NOMO-1 (cell line): ENCODE data around the gene RIMS1.

ENCODE experiments used
- DNase-seq, 2 experiments: peaks; one replicate each; lab custom pipeline; 2025; ENCODE audit not compliant: unreplicated experiment in 2 of 2; lab: John Stamatoyannopoulos, UW

Gene RIMS1, protein sequence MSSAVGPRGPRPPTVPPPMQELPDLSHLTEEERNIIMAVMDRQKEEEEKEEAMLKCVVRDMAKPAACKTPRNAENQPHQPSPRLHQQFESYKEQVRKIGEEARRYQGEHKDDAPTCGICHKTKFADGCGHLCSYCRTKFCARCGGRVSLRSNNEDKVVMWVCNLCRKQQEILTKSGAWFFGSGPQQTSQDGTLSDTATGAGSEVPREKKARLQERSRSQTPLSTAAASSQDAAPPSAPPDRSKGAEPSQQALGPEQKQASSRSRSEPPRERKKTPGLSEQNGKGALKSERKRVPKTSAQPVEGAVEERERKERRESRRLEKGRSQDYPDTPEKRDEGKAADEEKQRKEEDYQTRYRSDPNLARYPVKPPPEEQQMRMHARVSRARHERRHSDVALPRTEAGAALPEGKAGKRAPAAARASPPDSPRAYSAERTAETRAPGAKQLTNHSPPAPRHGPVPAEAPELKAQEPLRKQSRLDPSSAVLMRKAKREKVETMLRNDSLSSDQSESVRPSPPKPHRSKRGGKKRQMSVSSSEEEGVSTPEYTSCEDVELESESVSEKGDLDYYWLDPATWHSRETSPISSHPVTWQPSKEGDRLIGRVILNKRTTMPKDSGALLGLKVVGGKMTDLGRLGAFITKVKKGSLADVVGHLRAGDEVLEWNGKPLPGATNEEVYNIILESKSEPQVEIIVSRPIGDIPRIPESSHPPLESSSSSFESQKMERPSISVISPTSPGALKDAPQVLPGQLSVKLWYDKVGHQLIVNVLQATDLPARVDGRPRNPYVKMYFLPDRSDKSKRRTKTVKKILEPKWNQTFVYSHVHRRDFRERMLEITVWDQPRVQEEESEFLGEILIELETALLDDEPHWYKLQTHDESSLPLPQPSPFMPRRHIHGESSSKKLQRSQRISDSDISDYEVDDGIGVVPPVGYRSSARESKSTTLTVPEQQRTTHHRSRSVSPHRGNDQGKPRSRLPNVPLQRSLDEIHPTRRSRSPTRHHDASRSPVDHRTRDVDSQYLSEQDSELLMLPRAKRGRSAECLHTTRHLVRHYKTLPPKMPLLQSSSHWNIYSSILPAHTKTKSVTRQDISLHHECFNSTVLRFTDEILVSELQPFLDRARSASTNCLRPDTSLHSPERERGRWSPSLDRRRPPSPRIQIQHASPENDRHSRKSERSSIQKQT (N-terminal part only)

DNA sequence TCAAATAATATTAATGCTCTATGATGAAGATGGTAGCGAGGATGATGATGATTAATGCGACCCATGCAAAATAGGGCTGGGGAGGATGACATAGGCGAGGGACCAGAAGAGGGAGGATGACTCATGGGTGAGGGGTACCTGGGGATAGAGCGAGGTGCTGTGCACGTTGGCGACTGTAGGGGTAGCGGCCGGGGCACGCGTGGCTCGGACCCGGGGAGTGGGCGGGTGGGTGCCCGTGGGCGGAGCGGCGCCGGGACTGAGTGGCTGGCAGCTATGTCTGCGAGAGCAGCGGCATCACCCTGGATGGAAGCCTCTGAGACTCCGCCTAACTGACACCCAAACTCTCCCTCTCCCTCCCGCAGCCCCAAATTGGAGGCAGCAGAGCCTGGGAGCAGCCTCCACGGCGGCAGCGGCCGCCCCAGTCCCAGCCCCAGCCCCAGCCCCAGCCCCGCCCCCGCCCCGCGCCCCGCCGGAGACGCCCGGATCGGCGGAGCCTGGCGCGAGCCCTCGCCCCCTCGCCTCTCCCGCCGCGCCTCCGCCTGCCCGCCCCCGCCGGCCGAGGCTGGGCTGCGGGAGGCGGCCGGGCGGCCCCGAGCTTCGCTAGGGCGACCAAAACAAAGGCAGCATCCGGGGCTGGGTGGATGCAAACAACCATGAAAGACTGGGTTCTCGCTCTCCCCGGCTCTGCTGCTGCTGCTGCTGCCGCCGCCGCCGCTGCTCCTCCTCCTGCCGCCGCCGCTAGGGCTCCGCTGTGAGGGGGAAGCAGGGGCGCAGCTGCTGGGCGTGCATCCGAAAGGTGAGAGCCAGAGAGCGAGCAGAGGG is at the start of gene RIMS1:
Gene RIMS1 (plus strand): TSS at position 367 of the 822 bp plus-strand sequence. CDS start 474 bp downstream, outside the sequence.
- DNase-seq = no peak

DNA sequence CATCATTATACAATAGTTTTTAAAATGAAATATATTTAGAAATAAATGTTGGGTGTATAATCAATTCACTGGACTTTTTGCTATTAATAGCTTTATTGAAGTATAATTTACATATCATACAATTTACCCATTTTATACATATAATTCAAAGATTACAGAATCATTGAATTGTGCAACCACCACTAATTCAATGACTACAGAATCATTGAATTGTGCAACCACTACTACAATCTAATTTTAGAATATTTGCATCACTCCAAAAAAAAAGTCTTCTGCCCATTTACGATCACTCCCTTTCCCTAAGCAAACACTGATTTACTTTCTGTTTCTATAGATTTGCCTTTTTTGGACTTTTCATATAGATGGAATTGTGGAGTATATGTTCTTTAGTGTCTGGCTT is 35.1 kb upstream of the RIMS1 start:
- DNase-seq = peak in 1 of 2 experiments; percentile 12

DNA sequence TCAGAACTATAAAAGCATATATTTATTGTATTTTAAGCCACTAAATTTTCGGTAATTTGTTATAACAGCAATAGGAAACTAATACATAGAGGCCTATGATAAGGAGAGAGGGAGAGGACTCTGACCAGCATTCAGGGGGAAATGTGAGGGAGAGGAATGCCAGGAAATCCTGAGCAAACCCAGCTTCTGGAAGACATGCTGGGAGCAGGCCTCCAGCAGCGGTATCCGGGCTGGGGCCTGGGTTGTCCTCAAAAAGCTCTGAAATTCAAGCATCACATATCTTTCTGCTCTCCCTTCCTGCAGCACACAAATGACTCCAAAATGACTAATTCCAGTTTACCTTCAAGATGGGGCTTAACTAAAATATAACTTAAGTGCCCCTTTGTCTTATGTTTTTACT is 33.4 kb upstream of the RIMS1 start:
- no peak for DNase-seq

DNA sequence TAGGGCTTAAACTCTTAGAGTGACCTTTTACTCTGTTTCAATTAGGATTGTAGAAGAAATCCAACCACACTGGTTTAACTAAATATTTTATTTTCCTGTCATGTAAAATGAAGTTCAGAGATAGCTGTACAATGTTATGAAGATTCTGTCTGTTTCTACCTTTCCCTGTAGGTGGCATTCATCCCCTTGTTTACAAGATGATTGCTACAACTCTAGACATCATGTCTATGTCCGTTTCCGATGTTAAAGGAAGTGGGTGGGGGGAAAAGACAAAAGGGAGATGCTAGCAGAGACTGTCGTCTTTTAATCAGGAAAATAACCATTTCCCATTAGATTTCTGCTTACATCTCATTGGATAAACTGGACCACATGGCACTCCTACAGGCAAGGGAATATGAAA is 30.9 kb upstream of the RIMS1 start:
- peak in 1 of 2 experiments; percentile 10 for DNase-seq

DNA sequence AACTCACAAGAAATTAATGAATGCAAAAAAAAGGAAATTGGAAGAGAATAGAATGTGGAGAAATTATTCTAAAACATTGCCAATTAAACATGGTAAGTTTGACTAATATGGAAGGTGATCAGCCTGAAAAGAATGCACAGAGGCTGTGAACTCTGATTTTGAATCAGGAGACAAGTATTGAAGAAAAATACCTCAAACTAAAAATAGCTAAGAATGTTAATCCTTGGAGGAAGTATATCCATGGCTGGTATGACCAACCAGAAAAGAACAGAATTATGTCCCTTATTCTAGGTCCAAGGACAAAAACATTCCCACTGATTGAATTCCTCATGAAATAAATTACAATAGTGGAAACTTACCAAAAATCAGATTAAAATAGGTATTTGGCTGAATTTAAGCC is 7.3 kb upstream of the RIMS1 start:
- no peak for DNase-seq

DNA sequence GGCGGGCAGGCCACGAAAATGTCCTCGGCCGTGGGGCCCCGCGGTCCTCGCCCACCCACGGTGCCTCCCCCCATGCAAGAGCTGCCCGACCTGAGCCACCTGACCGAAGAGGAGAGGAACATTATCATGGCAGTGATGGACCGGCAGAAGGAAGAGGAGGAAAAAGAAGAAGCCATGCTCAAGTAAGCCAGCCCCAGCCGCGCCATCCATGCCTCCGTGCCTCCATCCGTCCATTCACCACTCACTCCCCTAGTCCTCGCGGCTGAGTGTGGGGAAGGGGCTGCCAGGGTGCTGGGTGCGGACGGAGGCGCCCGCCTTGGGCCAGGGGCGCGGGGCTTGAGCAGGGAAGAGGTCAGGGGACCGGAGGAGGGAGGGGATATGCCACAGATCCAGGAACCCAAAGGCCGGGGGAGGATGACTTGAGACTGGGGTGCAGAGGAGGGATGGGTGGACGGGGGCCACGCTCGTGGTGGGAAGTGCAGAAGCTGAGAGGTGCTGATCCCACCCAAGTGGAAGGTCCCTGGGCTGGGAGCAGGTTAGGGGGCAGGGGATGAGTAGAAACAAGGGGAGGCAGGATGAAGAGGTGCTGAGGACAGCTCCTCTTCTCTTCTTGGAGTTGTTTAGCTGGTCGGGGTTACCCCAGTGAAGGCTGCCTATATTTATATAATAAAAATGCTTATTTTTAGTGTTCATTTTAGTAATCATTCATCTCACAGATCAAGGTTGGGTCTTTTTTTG is 825 bp downstream of the RIMS1 start:
- no peak for DNase-seq

DNA sequence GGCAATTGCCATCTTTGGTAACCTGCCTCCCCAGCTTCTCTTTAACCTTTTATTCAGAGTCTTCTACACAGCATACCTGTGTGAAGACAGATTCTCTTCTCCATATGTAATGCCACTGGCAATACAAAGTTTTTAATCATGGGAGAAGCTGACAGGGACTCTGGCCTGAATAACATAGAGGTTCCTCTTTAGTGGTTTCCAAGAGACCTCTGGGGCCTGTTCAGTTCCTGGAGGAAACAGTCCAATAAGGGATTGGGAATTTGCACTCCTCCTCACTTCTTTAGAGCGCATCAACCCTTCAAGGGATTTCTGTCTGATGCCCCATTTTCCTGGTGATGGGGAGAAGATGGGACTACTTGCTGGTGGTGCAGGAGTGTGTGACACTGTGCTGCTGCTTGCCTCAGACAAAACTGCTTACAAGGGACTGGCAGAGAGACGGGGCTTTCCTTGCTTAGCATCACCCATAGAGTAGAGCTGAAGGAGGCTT is 1.4 kb downstream of the RIMS1 start:
- no peak for DNase-seq

DNA sequence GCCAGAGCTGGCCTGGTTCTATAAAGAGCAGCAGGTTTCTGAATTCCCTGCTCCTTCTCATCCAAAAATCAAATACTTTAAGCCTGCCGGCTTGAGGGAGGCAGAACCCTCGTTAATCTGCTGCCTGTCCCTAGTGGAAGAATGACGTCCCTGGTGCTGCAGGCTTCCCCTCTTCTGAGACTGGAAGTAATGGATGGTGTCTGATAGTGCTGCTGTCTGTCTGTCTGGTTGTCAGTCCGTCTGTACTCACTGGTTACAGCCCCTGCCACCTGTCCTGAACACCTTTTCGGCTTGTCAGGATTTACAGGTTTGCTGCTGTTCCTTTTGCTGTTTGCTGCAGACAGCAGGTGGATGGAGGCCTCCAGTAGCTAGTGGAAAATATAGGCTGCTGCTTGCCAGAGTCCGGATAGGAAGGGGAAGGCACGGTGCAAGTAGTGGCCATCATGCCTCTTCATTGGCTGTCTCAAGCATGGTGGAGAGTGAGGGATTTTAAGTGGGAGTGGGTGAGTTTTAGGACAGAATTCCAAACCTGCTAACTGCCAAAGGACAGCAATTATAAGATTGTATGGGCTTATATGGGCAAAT is 2.5 kb downstream of the RIMS1 start:
- DNase-seq = no peak

DNA sequence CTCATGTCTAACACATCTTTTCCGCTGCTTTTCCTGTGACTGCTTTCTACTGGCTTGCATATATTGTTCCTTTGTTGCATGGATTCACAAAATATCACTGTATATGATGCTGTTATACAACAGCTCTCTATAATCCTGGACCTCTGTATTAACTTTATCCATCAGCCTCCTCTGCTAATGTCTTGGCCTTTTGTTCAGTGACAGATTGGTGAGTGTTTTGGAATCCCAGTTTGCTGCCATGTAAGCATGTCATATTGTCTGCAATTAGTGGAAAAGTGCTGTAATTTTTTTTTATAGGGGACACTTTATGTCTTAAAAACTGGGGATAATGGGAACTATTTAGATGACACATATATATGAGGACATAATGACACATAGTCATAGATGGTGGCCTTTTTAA is 3.0 kb downstream of the RIMS1 start:
- no peak for DNase-seq

DNA sequence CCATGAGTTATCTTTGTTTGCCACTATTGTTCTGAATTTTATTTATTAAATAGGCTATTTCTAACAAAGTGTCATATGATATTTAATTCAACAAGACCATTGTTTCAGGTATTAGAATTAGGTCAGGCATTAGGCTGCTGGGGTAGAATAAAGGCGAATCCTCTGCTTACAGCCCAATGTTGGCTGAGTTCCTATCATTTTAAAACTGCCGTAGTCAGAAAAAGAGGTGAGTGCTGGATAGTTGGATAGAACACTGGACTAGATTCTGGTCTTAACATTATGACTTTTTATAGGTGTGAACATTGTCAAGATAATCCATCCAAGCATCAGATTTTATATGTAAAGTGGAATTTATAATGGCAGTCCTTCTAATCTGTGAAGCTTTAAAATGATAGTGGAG is 6.3 kb downstream of the RIMS1 start:
- no peak for DNase-seq

DNA sequence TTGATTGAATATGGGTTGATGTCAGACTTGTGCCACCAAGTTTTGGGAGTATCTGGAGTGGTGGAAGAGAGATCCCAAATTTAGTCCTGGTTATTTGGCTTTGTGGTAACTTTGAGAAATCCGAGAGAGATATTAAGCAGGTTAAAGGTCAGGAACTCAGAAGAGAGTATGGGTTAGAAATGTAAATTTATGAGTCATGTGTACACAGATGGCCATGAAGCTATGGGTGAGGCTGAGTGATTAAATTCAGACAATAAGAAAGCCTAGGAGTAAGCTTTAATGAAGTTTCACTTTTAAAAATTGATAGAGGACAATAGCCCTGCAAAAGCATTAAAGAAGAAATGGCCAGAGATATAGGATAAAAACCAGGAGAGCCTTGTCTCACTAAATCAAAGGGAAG is 14.3 kb downstream of the RIMS1 start:
- DNase-seq = no peak

DNA sequence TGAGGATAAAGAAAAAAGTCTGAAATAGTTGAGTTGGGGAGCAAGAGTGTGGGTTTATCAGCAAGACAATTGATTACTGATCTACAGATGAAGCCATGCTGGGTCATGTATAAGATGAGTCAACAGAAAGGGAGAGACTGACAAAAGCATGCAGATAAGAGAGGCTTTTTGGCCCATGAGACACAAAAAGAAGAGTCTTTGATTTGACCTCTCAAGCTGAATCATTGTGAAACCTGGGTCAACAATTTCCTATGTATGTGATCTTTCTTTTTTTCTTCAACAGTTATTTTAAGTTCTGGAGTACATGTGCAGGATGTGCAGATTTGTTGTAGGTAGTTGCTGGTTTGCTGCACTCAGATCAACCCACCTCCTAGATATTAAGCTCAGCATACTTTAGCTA is 15.9 kb downstream of the RIMS1 start:
- no peak for DNase-seq

DNA sequence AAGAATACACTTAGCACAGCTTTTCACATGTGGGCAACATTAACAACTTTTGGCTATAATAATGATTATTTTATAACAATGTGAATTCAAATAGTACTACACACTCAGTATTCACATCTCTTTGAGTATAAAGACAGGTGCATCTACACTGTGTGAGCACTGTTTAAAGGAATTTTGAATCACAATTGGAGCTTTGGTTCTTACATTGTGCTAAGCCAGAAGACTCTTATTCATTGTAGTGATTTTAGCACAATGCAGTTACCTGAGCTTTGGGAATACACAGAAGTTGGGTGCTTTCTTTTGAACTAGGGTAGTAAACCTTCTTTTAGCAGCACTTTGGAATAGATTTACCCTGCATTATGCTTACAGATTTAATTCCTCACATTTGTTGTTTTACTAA is 20.5 kb downstream of the RIMS1 start:
- DNase-seq = no peak

DNA sequence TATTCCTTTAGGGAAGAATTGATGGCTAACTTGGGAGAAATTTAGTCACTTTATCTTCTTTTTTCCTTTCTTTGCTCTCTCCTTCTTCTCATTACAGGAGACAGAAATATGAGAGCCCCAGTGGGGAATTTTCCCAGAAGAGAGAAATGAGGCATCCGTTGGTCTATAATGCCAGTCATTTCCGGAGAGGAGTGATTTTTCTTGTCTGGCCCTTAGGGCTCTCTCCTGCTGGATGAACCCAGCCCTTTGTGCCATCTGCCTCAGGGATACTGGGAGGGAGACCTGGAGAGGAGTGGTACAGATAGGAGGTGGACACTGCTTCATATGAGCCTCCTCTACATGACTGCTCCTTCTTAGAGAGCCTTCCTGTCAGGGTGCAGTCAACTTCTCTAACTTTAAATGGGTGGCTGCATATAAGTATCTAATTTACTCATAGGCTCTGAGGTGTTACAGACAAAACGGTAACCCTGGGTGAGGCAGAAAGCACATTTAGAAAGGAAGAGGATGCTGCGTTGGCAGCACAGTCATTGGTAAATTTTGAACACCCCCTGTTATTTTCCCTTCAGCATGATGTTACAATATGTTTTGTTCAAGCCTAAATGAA is 21.9 kb downstream of the RIMS1 start:
- DNase-seq = no peak

DNA sequence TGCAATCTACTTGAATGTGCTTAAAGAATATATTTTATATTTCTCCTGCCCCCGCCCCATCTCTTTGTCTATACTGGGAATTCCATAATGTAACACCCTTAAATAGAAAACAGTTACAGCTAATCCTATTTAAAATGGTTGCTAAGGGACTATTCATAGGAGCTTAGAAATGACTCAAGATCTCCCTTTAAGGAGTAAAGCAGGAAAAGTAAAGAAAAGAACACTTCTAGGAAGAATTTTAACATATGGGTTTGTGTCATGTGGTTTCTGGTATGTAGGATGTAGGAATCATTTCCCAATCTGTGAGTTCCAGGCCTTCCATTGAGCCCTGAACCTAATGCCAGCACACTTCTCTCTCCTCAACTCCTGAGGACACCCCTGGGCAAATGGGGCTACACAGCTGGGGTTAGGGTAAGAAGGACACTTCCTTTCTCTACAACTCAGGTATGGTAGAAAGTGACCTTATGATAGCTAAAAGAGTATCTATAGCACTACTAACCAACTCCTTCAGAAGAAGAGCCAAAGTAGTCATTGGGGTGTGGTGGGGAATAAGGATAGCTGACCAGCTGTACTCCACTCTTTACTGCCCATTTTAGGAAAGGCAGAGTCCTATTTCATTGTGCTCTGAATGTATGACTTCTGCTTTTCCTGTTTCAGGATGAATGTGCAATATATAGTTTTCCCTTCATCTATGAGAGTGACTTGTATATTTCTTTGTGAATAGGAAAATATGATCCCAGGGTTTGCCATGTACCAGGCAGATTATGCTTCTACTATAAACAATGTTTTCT is 27.3 kb downstream of the RIMS1 start:
- DNase-seq = no peak

DNA sequence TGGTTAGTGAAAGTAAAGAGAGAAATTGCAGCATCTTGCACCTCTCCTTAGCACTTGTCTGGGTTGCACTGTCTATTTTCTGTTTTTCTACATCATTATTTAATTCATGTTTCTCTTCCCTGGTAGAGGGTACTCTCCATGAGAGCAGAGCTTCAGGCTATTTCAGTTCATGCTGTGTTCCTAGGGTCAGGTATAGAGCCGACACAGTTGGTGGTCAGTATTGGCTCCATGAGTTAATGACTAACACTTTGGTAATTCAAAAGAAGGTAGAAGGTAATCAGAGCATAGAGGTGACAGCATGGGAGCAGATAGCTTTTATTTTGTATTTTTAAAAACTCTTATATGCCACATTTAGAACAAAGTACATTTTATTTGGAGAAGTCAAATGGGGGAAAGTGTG is 42.7 kb downstream of the RIMS1 start:
- no peak for DNase-seq

DNA sequence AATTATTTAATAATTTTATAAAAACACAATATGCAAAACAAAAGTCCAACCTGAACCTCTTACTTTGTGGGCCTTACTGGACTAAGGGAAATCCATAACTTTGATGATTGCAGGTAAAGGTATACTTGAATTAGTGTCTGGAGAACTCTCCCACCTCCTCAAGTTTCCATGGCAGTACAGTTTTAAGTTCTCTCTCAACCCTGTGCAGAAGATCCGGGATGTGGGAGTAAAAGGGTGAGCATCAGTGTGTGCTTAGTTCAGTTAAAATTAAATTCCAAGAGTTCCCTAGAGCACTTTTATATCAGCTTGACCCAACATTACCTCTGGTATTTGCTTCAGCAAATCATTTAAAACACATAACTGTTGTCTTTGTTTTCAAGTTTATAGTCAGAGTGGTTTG is 47.5 kb downstream of the RIMS1 start:
- DNase-seq = no peak

DNA sequence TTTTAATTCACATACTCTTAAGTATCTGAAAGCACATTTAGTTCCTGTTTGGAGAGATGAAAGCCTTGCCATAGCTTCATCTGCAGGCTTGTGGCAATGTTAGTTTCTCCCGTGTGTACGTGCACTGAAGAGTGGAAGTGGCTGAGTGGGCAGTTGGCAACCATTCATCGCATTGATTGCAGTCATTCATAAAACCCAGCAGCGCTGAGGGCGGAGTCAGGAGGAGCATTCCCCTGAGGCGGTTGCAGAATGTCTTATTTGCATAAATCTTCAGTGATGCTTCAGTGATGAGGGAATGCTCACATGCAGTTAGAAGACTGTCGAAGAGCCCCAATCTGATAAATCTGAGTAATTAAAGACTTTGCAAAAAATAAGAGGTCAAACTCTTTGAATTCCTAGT is 79.1 kb downstream of the RIMS1 start:
- no peak for DNase-seq
